ES-I3 (cell line): Measurements from ENCODE around the gene NOTCH1.
"Not testable (repeated sequence)": the region's sequence is repeated elsewhere in the genome, so short reads cannot be mapped to it uniquely, and the experiment has no call there.

Source experiments
- H3K36me3 ChIP-seq: 2 replicates; pipeline ENCODE4 v1.6.1; 2013; ENCODE audit warnings: mild to moderate bottlenecking, low read length, control low read depth, moderate library complexity; ENCODE audit not compliant: insufficient read depth
- H3K4me1 ChIP-seq: 2 replicates; pipeline ENCODE4 v1.6.1; 2013; ENCODE audit warnings: mild to moderate bottlenecking, control low read depth, low read length; ENCODE audit not compliant: insufficient read depth
- H3K9ac ChIP-seq: 2 replicates; pipeline ENCODE4 v1.6.1; 2013; ENCODE audit warnings: low read depth, mild to moderate bottlenecking, low read length, moderate library complexity
- H3K9me3 ChIP-seq: 2 replicates; pipeline ENCODE4 v1.6.1; 2013; ENCODE audit warnings: mild to moderate bottlenecking, low read length, moderate library complexity; ENCODE audit not compliant: control insufficient read depth, insufficient read depth

Gene NOTCH1

DNA sequence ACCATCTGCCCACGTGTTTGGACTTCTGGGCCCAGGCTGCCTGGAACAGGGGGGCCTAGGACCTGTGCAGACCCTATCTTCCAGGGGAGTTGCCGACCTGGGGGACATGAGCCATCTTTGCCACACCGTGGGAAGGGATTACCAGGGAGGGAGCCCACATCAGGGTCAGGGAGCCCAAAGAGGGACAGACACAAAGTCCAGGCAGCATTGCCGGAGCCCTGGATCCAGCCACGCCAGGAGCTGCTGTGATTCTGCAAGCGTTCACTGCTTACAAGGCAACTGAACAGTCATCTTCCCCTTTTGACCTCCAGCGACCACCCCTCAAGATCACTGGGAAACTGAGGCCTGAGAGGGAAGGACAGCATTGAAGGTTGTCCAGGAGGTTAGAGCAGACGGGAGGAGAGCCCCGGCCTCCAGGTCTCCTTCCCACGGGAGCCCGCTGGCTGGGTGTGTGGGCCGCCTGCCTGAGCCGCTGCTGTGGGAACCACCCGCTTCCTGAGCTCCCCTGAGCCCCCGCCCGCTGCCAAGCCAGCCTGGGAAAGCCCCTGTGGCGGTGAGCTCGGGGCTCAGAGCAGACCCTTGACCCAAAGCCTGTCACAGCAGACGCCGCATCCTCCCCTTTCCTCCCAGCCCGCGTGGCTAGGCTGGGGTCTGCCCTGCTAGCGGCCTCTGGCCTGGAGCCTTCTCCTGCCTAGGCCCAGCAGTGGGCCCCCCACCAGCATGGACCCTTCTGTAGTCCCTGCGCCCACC, 17.1 kb upstream of the NOTCH1 start:
- Histone ChIP-seq H3K36me3 (no peaks in the 10 kb centered on the region), H3K9ac (no peak overlapping the region), H3K4me1 (peaks cover 10% of the 10 kb centered on the region; the same call in 1 of the 2 replicates), H3K9me3 (peaks cover 6% of the 10 kb centered on the region)

GRCh38 chr9:136561779-136562178, 15.9 kb upstream of the NOTCH1 start:
- no peak overlapping the region for H3K9ac ChIP-seq
- peaks cover 9% of the 10 kb centered on the region; the same call in 1 of the 2 replicates for H3K4me1 ChIP-seq
- no peaks in the 10 kb centered on the region for H3K36me3 ChIP-seq
- H3K9me3 ChIP-seq: peaks cover 6% of the 10 kb centered on the region

DNA sequence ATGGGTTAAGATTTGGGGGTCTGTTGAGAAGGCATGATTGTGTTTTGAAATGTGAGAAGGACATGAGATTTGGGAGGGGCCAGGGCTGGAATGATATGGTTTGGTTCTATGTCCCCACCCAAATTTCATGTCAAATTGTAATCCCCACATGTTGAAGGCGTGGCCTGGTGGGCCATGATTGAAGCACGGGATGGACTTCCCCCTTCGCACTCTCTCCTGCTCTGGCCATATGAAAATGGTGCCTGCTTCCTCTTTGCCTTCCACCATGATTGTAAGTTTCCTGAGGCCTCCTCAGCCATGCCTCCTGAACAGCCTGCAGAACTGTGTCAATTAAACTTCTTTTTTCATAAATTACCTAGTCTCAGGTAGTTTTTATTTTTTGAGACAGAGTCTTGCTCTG, 14.7 kb upstream of the NOTCH1 start:
- Histone ChIP-seq H3K4me1 (peaks cover 9% of the 10 kb centered on the region; the same call in 1 of the 2 replicates), H3K9ac (no peak overlapping the region), H3K9me3 (peaks cover 6% of the 10 kb centered on the region), H3K36me3 (no peaks in the 10 kb centered on the region)

DNA sequence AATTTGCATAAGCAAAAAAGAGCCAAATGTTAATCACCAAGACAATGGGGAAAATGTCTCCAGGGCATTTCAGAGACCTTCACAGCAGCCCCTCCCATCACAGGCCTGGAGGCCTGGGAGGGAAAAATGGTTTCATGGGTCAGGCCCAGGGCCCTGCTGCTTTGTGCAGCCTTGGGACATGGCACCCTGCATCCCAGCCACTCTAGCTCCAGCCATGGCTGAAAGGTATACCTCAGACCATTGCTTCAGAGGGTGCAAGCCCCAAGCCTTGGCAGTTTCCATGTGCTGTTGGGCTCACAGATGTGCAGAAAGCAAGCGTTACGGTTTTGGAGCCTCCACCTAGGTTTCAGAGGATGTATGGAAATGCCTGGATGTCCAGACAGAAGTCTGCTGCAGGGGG, 13.5 kb upstream of the NOTCH1 start:
- not testable (repeated sequence) for H3K9ac ChIP-seq, H3K9me3 ChIP-seq, H3K36me3 ChIP-seq, H3K4me1 ChIP-seq

- not testable (repeated sequence) for H3K9ac ChIP-seq, H3K4me1 ChIP-seq, H3K9me3 ChIP-seq, H3K36me3 ChIP-seq
These were observed 13.0 kb upstream of the NOTCH1 start for GRCh38 chr9:136558846-136559245.

GRCh38 chr9:136558373-136558772, 12.5 kb upstream of the NOTCH1 start:
- H3K9ac ChIP-seq: no peak overlapping the region
- H3K36me3 ChIP-seq: no peaks in the 10 kb centered on the region
- H3K9me3 ChIP-seq: peaks cover 6% of the 10 kb centered on the region
- H3K4me1 ChIP-seq: no peaks in the 10 kb centered on the region; the same call in 1 of the 2 replicates

- no peak overlapping the region for H3K9ac ChIP-seq
- peaks cover 6% of the 10 kb centered on the region for H3K9me3 ChIP-seq
- H3K4me1 ChIP-seq: no peaks in the 10 kb centered on the region; the same call in 1 of the 2 replicates
- no peaks in the 10 kb centered on the region for H3K36me3 ChIP-seq
These were observed 11.2 kb upstream of the NOTCH1 start for GRCh38 chr9:136557036-136557435.

- peaks cover 6% of the 10 kb centered on the region for H3K9me3 ChIP-seq
- H3K9ac ChIP-seq: no peak overlapping the region
- H3K4me1 ChIP-seq: no peaks in the 10 kb centered on the region; the same call in 1 of the 2 replicates
- no peaks in the 10 kb centered on the region for H3K36me3 ChIP-seq
These were observed 10.3 kb upstream of the NOTCH1 start for GRCh38 chr9:136556166-136556565.

DNA sequence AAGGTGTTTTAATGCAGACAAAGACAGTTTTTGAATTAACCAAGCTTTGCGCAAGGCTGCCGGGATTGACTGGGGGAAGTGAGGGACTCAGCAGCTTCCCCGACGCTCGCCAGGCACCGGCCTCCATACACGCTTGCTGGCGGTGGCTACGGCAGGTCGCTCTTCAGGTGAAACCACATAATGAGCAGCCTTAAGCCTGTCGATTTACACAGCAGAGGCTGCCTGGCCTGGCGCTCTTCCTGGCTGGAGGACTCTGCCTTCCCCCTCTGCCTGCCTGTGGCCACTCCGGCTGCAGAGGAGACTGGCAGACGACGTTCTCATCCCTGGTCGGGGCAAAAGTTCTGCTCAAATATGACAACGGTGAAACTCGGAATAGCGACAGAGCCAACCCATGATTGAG, 9.0 kb upstream of the NOTCH1 start:
- Histone ChIP-seq H3K9ac (no peak overlapping the region), H3K36me3 (no peaks in the 10 kb centered on the region), H3K4me1 (peaks cover 12% of the 10 kb centered on the region; the same call in 1 of the 2 replicates), H3K9me3 (peaks cover 1% of the 10 kb centered on the region; the same call in 1 of the 2 replicates)

GRCh38 chr9:136553581-136553980, 7.7 kb upstream of the NOTCH1 start:
- no peak overlapping the region for H3K9ac ChIP-seq

GRCh38 chr9:136552117-136552703, 6.4 kb upstream of the NOTCH1 start:
- Histone ChIP-seq H3K9ac (no peak overlapping the region), H3K9me3 (no peaks in the 10 kb centered on the region), H3K36me3 (no peaks in the 10 kb centered on the region), H3K4me1 (peaks cover 34% of the 10 kb centered on the region; the same call in 1 of the 2 replicates)

More at GRCh38 chr9:136553581-136553980, 7.7 kb upstream of the NOTCH1 start:
- H3K9me3 ChIP-seq: no peaks in the 10 kb centered on the region
- peaks cover 21% of the 10 kb centered on the region; the same call in 1 of the 2 replicates for H3K4me1 ChIP-seq
- no peaks in the 10 kb centered on the region for H3K36me3 ChIP-seq

DNA sequence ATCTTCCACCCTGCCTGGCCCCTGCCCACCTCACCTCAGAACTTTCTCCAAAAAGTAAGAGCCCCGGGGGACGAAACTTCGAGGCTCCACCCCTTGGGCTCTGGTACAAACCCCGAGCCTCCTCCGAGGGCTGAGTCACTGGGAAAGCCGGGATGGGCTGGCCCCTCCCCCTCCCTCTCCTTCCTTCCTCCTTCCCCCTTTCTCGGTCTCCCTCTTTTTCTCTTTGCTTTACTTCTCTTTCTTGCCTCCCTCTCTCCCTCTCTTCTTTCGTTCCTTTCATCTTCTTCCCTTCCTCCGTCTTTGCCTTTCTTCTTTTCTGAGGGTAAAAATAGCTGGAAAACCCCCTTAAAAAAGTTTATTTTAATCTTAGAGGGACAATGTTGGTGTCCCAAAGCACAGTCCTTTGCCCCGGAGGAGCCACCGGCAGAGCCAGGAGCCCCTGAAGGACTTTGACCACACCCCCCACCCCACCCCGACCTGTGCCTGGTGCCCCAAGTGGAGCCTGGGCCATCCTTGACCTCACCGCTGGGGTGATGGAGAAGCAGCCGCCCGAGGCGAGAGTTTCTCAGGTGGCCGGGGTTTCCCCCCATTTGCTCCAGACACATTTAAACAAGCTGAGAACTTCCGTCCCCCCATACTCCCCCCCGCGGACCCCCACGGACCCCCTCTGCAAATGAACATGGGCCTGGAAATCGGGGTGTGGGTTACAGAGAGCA, 5.7 kb upstream of the NOTCH1 start:
- Histone ChIP-seq H3K9ac (peak overlapping the region; percentile 17; the same call in 1 of the 2 replicates), H3K4me1 (peaks cover 38% of the 10 kb centered on the region; the same call in 1 of the 2 replicates), H3K9me3 (no peaks in the 10 kb centered on the region), H3K36me3 (no peaks in the 10 kb centered on the region)

- Histone ChIP-seq H3K36me3 (no peaks in the 10 kb centered on the region), H3K9me3 (no peaks in the 10 kb centered on the region), H3K9ac (no peak overlapping the region), H3K4me1 (peaks cover 38% of the 10 kb centered on the region; the same call in 1 of the 2 replicates)
These were observed 4.8 kb upstream of the NOTCH1 start for GRCh38 chr9:136550439-136551289.
